ENCODE measurements around the gene DMXL1.

Gene DMXL1, protein sequence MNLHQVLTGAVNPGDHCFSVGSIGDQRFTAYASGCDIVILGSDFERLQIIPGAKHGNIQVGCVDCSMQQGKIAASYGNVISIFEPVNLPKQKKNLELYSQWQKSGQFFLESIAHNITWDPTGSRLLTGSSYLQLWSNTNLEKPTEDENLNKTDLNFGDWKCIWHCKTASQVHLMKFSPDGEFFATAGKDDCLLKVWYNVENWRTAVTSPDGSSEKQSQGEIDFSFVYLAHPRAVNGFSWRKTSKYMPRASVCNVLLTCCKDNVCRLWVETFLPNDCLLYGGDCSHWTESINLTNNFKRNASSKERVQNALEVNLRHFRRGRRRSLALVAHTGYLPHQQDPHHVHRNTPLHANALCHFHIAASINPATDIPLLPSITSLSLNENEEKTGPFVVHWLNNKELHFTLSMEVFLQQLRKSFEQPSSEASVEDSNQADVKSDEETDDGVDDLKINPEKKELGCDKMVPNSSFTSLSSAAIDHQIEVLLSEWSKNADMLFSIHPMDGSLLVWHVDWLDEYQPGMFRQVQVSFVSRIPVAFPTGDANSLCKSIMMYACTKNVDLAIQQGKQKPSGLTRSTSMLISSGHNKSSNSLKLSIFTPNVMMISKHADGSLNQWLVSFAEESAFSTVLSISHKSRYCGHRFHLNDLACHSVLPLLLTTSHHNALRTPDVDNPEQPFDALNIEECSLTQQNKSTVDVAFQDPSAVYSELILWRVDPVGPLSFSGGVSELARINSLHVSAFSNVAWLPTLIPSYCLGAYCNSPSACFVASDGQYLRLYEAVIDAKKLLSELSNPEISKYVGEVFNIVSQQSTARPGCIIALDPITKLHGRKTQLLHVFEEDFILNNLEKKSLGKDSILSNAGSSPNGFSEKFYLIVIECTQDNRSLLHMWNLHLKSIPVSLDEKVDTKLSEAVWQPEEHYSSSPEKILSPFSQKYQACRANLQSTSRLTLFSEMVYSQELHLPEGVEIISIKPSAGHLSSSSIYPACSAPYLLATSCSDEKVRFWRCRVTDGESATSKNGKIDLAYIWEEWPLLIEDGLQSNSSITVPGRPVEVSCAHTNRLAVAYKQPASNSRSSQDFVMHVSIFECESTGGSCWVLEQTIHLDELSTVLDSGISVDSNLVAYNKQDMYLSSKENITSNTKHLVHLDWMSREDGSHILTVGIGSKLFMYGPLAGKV (N-terminal part only)

DNA sequence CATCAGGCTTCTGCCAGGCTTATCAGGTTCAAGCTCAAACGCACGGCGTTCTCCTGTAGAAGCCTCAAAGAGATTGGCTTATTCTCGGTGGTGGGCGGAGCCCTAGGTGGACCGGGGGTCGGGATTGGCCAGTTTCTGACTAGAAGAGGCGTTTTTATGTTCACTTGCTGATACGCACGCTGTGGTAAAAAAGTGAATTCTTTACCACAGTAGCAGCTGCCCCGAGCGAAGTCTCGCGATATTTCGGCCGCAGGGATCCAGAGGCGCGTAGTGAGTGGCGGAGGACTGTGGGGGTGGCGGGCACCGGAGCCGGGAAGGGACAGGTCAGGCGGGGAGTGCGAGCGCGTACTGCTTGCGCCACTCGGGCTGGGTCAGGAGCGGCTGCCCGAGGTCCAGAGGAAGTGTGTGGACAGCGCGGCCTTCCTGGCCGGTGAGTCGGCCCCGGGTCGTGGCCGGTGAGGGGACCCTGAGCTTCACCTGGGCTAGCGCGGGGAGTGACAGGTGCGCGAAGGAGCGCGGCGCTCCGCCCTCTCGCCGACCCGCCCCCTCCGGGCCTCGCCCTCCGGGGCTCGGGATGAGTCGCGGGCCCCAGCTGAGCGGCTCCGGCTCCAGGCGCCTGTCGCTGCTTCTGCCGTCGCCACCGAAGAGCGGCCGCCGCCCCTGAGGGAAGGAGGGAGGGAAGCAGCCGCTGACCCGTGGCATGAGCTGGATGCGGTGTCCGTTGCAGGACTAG is at the start of gene DMXL1:
Gene DMXL1, plus strand, starts transcription at position 260 of the 733 bp plus-strand sequence. CDS start 483 bp downstream, outside the sequence.
- DNase-seq (ENCODE audit: low spot score), result peak; percentile 92

DNA sequence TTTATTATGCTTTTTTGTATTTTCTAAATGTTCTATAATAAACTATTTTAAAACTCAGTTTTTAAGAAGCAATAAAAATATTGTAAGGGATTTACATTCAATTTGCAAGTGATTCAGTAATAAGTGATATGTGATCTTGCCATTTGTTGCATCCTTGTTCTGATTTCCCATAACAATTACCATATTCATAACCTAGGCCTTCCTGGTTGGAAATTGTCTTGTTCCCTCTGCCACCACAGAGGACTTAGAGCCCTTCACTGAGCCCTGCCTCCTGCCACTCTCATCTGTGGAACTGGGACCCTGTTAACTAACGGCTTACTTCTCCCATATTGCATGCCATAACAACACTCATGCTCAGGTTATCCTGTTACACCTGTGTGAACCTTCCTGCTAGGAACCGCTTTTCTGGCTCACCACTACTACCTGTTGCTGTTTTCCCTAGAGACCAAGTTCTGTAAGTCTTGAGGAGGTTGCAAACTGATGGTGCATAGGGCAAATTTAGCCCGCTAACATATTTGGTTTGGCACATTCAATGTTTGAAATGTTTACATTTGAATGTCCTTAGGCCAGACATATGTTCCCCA is 49.6 kb upstream of the DMXL1 start:
- no peak for DNase-seq (ENCODE audit: low spot score)

DNA sequence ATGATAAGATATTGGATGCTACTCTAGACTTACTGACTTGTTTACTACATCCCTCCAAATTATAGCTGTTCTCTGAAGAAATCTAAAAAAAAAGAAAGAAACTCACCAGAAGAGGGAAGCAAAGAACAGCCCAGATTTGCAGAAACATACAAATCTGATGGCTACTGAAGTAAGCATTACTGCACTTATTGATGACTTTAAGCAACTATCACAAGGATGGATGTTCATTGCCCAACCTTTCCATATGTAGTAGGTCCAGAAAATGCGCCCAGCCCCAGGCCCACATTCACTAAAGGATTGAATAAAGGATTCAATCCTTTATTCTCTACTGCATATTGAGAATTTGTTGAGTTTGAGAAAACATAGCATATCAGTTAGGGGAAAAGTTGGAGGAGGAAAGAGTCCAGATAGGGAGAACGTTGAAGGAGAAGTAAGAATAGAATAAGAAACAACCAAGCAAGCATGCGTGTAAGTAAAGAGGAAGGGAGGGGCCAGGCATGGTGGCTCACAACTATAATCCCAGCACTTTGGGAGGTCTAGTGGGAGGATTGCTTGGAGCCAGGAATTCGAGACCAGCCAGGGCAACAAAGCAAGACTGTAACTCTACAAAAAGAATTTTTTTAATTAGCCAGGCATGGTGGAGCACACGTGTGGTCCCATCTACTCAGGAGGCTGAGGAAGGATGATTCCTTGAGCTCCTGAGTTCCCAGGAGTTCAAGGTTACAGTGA is 48.7 kb upstream of the DMXL1 start:
- DNase-seq (ENCODE audit: low spot score), result peak; percentile 62

DNA sequence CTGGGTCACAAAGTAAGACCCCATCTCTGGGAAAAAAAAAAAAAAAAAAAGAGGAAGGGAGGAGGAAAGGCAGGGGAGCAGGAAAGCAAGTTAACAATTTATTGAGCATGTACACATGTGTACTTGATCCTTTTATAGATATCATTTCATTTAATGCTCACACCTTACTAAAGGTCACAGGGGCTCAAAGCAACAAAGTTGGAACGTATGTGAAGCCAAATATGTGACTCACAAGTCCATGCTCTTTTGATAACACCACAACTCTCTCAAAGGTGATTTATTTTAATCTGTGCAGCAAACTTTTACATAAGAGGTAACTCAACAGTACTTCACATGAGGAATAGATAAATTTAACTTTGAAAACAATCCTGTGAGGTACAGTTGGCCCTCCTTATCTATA is 48.1 kb upstream of the DMXL1 start:
- no peak for DNase-seq (ENCODE audit: low spot score)

DNA sequence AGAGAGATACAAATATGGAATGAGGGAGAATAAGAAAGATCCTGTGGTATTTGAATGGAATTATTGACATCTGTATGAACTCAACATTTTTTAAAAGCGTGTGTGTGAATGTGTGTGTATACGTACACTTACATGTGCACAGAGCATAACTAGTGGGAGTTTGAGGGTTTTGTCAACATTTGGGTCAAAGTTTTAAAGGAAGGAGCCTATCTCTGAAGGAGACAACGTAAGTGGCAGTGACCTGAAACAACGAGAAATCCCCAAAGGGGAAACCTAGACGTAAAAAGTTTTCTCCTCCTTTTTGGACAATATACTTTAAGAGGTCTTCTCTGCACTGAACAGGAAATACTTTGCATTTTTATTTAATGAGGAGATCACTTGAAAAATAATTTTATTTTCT is 42.3 kb upstream of the DMXL1 start:
- DNase-seq (ENCODE audit: low spot score), result no peak

DNA sequence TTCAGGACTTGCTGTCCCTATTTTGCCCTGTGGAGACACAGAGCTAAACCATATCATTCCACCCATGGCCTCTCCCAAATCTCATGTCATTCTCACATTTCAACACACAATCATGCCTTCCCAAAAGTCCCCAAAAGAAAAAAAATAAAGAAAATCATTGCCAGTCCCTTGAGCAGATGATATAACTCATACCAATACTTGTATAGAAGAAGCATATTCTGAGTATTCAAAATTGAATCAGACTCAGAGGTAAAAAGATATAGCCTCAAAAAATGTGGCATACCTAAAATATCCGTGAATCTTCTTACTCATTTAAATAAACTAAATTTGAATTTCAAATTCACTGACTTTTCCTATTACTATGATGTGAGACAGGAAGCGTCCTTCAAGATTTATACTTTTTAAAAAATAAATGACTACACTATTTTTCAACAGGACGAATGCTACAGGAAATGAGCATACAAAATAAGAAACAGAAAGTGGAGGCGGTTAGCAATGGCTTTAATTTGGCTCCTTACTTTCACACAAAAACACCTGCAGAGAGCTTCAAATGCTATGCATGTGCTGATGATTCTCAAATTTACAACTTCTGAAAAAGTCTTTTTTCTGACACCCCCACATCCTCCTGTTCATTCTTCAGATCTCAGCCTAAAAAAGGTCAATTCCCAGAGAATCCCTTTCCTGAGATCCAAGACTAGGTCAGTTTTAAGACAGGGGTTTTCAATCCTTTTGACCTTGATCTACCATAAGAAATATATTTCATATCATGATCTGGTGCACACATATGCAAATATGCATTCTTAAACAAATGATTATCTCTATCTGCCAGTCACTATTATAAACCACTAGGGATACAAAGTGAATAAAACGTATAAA is 39.6 kb upstream of the DMXL1 start:
- DNase-seq (ENCODE audit: low spot score), result no peak

DNA sequence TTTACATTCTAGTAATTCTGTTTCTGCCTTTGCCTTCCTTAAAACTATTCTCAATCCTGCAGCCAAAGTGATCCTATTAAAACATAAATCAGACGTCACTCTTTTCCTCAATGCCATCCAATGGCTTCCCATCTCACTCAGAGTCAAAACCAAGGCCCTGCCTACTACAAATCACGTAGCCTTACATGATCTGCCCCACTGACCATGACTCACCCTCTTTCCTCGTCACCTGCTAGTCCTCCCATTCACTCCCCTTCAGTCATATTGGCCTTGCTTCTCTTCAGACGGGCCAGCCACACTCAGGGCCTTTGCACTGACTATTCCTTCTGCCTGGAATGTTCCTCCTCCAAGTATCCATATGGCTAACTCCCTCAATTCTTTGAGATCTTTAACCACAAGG is 39.0 kb upstream of the DMXL1 start:
- DNase-seq (ENCODE audit: low spot score), result no peak

DNA sequence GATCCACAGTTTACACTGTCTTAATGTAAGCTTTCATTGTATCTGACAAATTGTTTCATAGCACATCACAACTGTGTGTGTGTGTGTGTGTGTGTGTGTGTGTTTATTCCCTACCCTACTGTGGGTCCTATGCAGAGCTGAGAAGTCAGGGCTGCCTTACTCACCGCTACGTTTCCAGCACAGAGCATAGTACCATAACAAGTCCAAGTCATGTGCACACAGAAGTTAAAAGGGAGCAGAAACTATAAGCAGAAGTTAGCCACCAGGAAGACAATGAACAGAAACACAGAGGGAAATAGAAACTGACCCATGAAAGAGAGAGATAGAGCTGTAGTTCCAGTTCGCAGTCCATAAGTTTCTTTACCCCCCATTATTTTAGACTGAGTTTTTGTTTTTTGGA is 38.2 kb upstream of the DMXL1 start:
- DNase-seq (ENCODE audit: low spot score), result no peak

DNA sequence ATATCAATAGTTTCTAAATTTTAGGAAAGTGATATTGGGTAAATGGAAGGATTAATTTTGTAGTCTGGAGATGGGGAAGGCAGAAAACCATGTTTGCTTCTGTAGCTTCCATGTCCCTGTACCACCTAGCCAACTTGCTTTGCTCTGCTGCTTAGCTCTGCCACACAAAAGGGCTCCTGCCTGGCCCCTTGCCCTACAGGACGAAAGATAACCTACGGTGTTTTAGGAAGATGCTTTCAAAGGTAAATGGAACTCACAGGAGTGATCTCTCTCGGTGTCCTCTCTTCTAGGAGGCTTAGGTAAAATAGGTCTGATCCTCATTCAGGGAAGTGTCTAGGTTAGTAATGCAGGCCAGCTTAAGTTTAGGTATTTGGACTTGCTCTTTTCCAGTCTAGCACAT is 37.8 kb upstream of the DMXL1 start:
- DNase-seq (ENCODE audit: low spot score), result no peak

DNA sequence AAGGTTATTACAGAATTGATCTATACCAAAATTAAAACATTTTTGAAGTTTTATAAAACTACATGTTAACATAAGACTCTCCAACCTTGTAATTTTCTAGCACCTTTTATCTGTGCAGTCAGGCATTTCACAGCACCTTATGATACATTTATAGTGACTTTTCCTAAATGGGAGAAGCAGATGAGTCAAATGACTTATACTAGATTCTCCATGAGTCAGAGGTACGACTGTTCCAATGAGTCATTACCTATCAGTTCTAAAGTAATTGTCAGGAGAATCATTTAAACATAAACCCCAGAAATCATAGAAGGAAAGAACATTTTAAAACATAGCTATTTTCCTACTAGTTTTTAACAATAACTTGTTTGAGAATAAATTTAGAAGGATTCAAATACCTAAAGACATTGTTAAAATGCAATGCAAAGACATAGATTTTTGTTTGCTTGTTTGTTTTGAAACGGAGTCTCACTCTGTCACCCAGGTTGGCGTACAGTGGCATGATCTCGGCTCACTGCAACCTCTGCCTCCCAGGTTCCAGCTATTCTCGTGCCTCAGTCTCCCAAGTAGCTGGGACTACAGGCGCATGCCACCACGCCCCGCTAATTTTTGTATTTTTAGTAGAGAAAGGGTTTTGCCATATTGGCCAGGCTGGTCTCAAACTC is 34.7 kb upstream of the DMXL1 start:
- DNase-seq (ENCODE audit: low spot score), result peak; percentile 65

DNA sequence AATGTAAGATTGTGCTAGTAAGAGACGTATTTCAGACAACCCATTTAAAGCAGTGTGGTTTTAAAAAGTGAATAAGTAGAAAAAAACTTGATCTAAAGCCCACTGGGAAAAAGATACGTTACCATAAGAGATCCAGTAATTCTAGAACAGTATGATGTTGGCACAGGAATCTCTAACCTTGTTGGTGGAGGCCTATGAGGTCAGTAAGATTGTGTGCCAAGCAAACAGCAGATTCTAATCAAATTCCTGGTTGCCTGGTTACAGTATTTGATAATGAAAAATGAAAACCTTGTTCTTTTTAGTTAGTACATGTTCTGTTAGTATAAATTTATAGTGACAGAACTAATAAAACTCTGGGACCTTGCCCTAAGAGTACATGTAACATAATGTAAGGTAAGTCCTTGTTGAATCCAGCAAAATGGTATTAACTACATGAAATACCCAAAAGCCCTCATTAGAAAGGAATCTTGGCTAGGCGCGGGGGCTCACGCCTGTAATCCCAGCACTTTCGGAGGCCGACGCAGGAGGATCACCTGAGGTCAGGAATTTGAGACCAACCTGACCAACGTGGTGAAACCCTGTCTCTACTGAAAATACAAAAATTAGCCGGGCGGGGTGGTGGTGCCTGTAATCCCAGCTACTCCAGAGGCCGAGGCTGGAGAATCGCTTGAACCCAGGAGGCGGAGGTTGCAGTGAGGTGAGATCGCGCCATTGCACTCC is 33.2 kb upstream of the DMXL1 start:
- DNase-seq (ENCODE audit: low spot score), result no peak

DNA sequence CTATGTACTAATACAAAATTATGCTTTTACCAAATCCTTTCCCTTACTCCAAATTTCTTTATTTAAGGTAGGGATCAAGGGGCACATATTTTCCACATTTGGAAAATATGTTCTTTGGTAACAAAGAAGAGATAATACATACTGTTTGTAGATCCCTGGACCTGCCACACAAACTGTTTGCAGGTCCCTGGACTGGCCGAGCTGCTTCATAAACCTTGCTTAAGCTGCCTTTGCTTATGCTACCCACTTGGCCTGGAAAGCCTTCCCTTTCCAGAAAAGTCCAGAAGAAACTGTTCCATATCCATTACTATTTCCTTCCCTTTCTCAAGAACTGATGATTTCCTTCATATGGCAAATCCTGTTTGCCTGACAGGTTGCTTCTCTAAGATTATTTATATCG is 22.6 kb upstream of the DMXL1 start:
- DNase-seq (ENCODE audit: low spot score), result no peak

DNA sequence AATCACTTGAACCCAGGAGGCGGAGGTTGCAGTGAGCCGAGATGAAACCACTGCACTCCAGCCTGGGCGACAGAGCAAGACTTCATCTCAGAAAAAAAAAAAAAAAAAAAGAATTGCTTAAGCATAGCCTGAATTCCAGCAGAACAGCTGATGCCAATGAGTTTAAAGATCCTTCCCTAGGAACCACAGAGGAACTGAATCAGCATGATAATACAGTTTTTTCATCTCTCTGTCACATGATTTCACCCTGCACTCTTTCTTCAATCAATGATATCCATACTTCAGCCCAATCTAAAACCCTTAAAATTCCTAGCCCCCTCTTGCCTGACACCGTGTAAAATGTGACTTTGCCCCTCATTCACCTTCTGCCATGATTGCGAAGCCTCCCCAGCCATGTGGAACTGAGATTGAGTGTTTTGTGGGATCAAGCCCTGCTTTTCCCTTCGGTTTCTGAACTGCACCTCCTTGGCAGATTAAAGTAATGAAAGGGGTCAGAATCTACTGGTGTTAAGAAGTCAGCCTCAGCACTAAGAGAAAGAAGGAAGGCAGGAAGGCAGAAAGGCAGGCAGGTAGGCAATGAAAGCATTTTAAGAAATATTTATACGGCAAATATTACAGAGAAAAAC is 20.9 kb upstream of the DMXL1 start:
- peak; percentile 74 for DNase-seq (ENCODE audit: low spot score)

DNA sequence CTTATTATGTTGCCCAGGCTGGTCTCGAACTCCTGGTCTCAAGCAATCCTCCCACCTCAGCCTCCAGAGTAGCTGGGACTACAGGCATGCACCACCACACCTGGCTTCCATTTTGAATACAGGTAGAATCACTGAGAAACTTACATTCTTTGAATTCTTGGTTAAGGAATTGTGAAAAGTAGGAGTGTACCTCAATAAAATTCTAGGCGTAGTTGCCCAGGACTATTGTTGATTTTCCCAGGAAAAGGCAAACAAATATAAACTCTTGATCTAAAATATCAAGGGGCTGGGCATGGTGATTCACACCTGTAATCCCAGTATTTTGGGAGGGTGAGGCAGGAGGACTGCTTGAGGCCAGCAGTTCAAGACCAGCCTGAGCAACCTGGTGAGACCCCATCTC is 16.8 kb upstream of the DMXL1 start:
- DNase-seq (ENCODE audit: low spot score), result no peak

DNA sequence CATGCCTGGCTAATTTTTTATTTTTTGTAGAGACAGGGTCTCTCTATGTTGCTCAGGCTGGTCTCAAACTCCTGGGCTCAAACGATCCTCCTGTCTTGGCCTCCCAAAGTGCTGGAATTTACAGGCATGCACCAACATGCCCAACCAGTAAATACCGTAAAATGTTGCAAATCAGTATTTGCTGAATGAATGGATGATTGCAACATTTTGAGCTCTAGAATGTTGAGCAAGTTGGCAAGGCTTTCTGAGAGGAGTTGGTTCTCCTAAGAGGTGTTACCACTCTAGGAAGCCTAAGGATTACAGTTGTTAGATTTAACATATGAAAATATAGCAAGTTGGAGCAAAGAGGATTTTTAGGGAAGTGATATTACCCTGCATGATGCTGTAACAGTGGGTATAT is 15.6 kb upstream of the DMXL1 start:
- DNase-seq (ENCODE audit: low spot score), result no peak

DNA sequence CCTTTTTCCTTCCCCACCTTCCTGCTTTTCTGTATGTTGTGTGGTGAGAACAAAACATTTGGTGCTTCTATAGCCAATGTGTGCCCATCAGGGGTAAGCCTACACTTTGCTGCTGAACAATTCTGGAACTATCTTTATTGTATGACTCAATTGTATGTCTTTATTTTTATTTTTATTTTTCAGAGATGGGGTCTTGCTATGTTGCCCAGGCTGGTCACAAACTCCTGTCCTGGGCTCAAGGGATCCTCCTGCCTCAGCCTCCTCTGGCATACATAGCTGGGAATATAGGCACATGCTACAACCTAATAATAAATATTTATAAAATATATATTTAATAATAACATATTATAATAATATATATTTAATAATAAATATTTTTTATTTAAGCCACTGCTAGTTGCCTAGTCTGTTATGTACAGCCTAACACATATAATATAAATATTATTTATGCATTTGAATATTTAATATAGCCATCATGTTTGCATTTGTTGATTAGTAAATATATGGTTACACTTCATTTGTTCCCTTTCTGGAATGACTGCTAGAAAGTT is 11.8 kb upstream of the DMXL1 start:
- no peak for DNase-seq (ENCODE audit: low spot score)

DNA sequence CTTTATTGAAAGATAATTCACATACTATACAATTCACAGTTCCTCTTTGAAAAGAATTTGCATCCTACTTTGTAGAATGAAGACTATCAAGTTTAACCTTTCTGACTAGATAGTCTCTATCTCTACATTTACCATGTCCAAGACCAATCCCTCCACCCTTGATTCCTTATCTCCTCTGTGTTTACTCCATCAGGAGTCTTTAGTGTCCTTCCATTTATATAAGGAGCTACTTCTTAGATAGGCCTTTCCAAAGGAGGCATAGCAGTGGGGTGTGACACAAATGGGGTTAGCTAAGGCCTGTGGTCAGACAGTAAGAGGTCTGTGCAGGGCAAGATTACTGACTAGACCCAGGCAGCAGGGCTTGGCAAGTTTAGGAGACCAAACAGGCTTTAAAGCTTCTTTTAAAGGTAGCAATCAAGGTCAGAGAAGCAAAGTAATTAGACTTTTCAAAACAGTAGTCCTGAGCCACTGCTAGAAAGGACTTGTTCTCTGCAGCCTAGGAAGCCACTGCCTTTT is 11.1 kb upstream of the DMXL1 start:
- no peak for DNase-seq (ENCODE audit: low spot score)
